HEK293 (cell line): ENCODE data around the gene HDDC3.

Experiments used
- ZNF561 ChIP-seq: fragments of 450-650 bp; IDR thresholded peaks from 2 replicates; pipeline ENCODE4 v1.5.1; 2018; ENCODE audit warnings: missing biosample characterization, missing genetic modification characterization, borderline replicate concordance
- TF ChIP-seq, protein P1 (sequence below): fragments of 450-650 bp; formaldehyde crosslinking; IDR thresholded peaks from 2 replicates; pipeline ENCODE4 v1.5.1; 2016; ENCODE audit warnings: missing biosample characterization, missing genetic modification characterization
- TF ChIP-seq, protein P2 (sequence below): fragments of 450-650 bp; formaldehyde crosslinking; IDR thresholded peaks from 2 replicates; pipeline ENCODE4 v1.5.1; 2016; ENCODE audit warnings: missing biosample characterization, missing genetic modification characterization

DNA sequence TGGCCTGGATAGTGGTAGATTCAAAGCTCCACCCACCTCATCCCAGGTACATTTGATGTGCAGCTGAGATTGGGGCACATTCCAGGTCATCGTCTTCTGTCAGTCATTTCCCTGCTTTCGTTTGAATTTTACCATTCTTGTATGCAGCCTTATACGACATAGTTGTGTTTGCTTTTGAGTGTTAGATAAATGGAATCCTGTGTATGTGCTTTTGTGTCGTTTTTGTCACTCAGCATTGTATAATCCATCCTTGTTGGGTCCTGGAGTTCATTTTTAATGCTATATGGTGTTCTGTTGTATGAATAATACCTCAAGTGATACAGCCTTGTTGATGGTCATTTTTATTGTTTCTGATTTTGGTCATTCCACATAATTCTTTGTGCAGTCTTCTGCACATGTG lies 29.7 kb upstream of the HDDC3 start:
- TF ChIP-seq, protein P1, sequence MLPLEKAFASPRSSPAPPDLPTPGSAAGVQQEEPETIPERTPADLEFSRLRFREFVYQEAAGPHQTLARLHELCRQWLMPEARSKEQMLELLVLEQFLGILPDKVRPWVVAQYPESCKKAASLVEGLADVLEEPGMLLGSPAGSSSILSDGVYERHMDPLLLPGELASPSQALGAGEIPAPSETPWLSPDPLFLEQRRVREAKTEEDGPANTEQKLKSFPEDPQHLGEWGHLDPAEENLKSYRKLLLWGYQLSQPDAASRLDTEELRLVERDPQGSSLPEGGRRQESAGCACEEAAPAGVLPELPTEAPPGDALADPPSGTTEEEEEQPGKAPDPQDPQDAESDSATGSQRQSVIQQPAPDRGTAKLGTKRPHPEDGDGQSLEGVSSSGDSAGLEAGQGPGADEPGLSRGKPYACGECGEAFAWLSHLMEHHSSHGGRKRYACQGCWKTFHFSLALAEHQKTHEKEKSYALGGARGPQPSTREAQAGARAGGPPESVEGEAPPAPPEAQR: no peak
- no peak for TF ChIP-seq ZNF561 (tag by site-specific recombination)
- TF ChIP-seq, protein P2, sequence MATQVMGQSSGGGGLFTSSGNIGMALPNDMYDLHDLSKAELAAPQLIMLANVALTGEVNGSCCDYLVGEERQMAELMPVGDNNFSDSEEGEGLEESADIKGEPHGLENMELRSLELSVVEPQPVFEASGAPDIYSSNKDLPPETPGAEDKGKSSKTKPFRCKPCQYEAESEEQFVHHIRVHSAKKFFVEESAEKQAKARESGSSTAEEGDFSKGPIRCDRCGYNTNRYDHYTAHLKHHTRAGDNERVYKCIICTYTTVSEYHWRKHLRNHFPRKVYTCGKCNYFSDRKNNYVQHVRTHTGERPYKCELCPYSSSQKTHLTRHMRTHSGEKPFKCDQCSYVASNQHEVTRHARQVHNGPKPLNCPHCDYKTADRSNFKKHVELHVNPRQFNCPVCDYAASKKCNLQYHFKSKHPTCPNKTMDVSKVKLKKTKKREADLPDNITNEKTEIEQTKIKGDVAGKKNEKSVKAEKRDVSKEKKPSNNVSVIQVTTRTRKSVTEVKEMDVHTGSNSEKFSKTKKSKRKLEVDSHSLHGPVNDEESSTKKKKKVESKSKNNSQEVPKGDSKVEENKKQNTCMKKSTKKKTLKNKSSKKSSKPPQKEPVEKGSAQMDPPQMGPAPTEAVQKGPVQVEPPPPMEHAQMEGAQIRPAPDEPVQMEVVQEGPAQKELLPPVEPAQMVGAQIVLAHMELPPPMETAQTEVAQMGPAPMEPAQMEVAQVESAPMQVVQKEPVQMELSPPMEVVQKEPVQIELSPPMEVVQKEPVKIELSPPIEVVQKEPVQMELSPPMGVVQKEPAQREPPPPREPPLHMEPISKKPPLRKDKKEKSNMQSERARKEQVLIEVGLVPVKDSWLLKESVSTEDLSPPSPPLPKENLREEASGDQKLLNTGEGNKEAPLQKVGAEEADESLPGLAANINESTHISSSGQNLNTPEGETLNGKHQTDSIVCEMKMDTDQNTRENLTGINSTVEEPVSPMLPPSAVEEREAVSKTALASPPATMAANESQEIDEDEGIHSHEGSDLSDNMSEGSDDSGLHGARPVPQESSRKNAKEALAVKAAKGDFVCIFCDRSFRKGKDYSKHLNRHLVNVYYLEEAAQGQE (tag by site-specific recombination): no peak
